Epithelial cell of proximal tubule (primary cell): ENCODE measurements around the gene NAV2. TPM values are rescaled to one million over a fixed set of nuclear protein-coding genes. Genes with fewer than 3 reads are reported as not detected.

Experiments used
- DNase-seq: peaks from one replicate; pipeline ENCODE4 v3.0.0-alpha.2; 2011; ENCODE audit warnings: low read depth
- H3K4me3 ChIP-seq: 2 replicates; pipeline ENCODE4 v1.5.1; 2011; ENCODE audit warnings: low read depth, mild to moderate bottlenecking, low read length
- CTCF ChIP-seq: conservative IDR thresholded peaks from 2 replicates; pipeline ENCODE4 v1.5.1; 2012; ENCODE audit warnings: low read depth, mild to moderate bottlenecking, low read length
- total RNA-seq: library from RNA; depleted of rRNA; stranded (reverse); fragments of >200 nt; gene quantifications from 2 replicates; pipeline ENCODE4 v1.2.3, GENCODE V29; 2015

The NAV2 gene
- total RNA-seq, 1 donor from 2014 or later: 19.0 TPM

DNA sequence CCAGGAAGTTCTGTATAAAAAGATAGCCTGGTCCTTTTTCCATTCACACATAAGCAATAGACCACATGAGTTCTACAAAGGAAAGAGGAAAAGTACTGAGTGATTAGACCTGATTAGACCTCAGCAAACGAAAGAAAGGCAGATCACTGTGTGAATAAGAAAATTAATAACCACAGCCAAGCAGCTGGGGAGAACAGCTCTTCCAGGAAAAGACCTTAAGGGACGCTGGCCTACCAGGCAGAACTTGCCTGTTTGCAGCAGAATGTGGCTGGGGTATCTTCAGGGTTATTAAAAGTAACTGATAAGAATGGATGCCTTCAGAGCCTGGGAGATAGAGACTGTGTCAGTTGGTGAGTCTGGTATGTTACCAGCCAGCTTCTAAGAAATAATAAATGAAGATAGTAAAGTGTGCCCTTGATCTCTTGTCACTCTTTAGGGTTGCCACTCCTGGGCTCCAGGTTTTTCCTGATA lies 274.7 kb downstream of the NAV2 start:
- no peak for DNase-seq
- no peak for TF ChIP-seq CTCF

GRCh38 chr11:19988598-19988997 lies 276.0 kb downstream of the NAV2 start:
- TF ChIP-seq CTCF: no peak
- DNase-seq: no peak

More for the DNA sequence above, 274.7 kb downstream of the NAV2 start:
- no peak overlapping the region for H3K4me3 ChIP-seq

DNA sequence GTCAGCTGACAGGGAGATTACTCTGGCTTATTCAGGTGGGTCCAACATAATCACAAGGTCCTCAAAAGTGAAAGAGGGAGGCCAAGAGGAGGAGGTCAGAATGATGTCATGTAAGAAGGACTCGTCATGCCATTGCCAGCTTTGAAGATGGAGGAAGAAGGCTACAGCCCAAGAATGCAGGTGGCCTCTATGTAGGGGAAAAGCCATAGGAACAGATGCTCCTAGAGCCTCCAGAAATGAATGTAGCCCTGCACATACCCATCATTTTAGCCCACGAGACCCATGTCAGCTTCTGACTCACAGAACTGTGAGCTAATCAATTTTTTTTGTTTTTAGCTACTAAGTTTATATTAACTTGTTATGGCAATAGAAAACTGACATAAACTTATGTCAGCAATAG lies 276.6 kb downstream of the NAV2 start:
- DNase-seq: no peak
- H3K4me3 ChIP-seq: no peak overlapping the region
- TF ChIP-seq CTCF: no peak

More at GRCh38 chr11:19988598-19988997, 276.0 kb downstream of the NAV2 start:
- H3K4me3 ChIP-seq: no peak overlapping the region

GRCh38 chr11:19992162-19992561 lies 279.5 kb downstream of the NAV2 start:
- TF ChIP-seq CTCF: no peak
- H3K4me3 ChIP-seq: no peak overlapping the region
- DNase-seq: no peak

GRCh38 chr11:19992998-19993397 lies 280.4 kb downstream of the NAV2 start:
- no peak for DNase-seq
- no peak overlapping the region for H3K4me3 ChIP-seq
- no peak for TF ChIP-seq CTCF

DNA sequence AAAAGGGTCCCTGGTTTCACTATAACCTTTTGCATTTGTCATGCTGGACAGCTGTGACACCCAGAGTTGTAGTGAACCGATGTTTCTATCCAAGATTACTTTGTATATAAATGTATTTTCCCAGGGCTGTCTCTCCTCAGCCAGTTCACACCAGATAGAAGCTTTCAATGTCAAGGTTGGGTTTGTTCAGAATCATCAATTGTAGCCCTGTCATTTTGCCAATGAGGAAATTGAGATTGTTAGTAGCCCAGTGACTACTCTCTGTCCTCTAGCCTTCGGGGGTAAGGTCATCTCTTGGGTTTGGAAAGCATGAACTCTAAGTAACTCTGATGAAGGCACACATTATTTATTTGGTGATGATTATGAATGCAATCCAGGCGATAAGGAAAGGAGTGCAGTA lies 282.0 kb downstream of the NAV2 start:
- no peak for TF ChIP-seq CTCF
- DNase-seq: no peak
- H3K4me3 ChIP-seq: no peak overlapping the region

- DNase-seq: peak; percentile 92
- TF ChIP-seq CTCF: no peak
- no peak overlapping the region for H3K4me3 ChIP-seq
Observed at GRCh38 chr11:19995145-19995544, 282.5 kb downstream of the NAV2 start.
